Eye (tissue), 1 donor: ENCODE measurements around the gene ABI1.

Experiments used
- DNase-seq: peaks from one replicate; pipeline ENCODE4 v3.0.0-alpha.2; 2015

ABI1 gene

GRCh38 chr10:26706936-26707335, 153.8 kb downstream of the ABI1 start:
- DNase-seq = no peak

DNA sequence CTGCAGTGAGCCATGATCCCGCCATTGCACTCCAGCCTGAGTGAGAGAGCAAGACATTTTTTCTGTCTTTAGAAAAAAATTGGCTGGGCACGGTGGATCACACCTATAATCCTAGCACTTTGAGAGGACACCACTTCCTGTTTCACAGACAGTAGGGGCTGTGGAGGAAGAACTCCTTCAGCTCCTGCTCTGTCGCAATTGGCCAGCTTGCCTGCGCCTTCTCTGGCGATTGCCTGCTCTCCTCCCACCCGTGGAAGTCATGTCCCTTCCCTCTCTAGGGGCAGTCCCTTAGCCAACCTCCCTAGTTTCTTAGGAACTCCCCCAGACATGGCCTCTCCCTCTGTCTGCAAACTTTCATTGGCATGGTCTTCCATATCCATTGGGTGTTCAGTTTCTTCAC, 154.6 kb downstream of the ABI1 start:
- no peak for DNase-seq

- DNase-seq = no peak
Measured at GRCh38 chr10:26703974-26704373, 156.8 kb downstream of the ABI1 start.

- no peak for DNase-seq
Measured at GRCh38 chr10:26703096-26703495, 157.7 kb downstream of the ABI1 start.

GRCh38 chr10:26700884-26701630, 159.7 kb downstream of the ABI1 start:
- no peak for DNase-seq

- no peak for DNase-seq
Measured at GRCh38 chr10:26699631-26700030, 161.1 kb downstream of the ABI1 start.

DNA sequence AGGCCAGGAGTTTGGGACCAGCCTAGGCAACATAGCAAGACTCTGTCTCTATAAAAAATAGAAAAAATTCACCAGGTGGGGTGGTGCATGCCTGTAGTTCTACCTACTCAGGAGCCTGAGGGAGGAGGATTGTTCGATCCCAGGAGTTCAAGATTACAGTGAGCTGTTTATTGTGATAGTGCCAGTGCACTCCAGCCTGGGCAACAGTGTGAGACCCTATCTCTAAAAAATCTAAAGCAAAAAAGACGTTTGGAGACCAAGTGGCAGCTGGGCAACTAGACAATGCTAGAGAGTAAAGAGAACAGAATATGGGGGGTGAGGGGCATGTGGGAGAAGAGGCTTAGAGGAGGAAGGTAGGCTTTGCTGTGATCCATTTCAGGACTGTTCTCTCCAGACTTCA, 161.8 kb downstream of the ABI1 start:
- no peak for DNase-seq

DNA sequence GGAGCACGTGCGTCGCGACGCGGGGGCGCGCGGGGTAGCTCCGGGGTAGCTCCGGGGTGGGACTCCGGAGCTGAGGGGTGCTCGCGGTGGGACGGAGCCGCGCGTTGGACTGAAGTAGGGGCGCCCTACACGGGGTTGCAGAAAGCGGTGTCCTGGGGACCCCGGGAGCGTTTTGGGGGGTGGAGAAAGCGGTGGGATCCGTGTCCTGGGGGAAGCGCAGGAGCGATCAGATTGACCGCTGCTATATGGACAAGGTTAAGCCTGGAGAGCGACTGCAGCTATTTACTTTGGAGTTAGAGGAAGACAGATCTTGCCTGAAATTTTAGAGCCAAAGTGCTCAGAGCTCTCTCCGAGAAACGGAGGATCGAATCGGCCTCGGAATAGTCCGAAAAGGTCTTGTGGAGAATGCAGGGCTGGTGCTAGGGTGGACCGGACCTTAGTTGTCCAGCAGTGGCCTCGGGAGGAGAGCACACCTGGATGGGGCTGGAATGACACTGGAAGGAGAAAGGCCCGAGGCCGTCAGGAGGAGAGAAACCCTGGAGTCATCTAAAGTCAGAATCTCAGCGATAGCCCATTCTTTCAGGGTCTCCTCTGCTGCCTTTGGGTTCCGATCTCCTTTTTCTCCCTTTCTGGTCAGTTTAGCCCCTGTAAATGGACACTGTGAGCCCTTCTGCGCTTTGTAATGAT, 162.7 kb downstream of the ABI1 start:
- no peak for DNase-seq

- peak; percentile 86 for DNase-seq
Measured at GRCh38 chr10:26697163-26697921, 163.4 kb downstream of the ABI1 start, which contains the start of gene PDSS1. Gene PDSS1 (plus strand): TSS chr10:26697701. CDS start chr10:26697712, 11 bp downstream.

DNA sequence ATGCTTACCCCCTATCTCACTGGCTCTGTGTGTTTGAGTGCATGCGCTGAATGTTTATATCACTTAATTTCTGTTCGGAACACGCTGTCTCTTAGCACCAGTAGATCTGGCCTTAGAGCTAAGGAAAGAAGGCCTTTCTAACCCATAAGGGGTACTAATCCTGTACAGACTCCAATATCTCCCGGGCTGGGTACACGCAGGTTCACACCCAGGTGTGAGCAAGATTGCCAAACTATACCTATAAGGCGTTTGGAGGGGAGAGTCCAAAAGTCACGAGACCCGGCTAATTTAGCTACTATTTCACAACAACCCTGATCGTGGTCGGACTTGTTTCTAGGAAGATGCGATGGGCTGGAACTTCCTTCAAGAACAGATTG, 164.0 kb downstream of the ABI1 start:
- no peak for DNase-seq
